RWPE2 (cell line): Measurements from ENCODE around the gene RPL27.

Experiments
- ATAC-seq: fragments of 200-7000 bp; cut with Tn5 transposase; 3 replicates; pipeline ENCODE4 v1.9.1; 2021; ENCODE audit warnings: low read depth
- DNase-seq: peaks from one replicate; pipeline ENCODE4 v3.0.0-alpha.2; 2020; ENCODE audit warnings: low spot score
- H3K27ac ChIP-seq: fragments of 450-650 bp; 2 replicates; pipeline ENCODE4 v1.5.1; 2017; ENCODE audit warnings: mild to moderate bottlenecking; ENCODE audit not compliant: poor library complexity, severe bottlenecking
- H3K27me3 ChIP-seq: fragments of 250-450 bp; sonication (Bioruptor Pico); 2 replicates; pipeline ENCODE4 v1.5.1; 2021; ENCODE audit warnings: mild to moderate bottlenecking, moderate library complexity; ENCODE audit not compliant: insufficient read depth, poor library complexity, severe bottlenecking
- H3K36me3 ChIP-seq: fragments of 250-450 bp; sonication (Bioruptor Pico); 2 replicates; pipeline ENCODE4 v1.5.1; 2020; ENCODE audit warnings: low read depth, mild to moderate bottlenecking, moderate library complexity
- H3K4me1 ChIP-seq: fragments of 250-450 bp; sonication (Bioruptor Pico); 2 replicates; pipeline ENCODE4 v1.5.1; 2021; ENCODE audit warnings: mild to moderate bottlenecking, moderate library complexity; ENCODE audit not compliant: insufficient read depth, poor library complexity, severe bottlenecking
- H3K4me3 ChIP-seq: fragments of 250-450 bp; sonication (Bioruptor Pico); 2 replicates; pipeline ENCODE4 v1.5.1; 2021; ENCODE audit warnings: mild to moderate bottlenecking, moderate library complexity; ENCODE audit not compliant: severe bottlenecking
- H3K9me3 ChIP-seq: fragments of 250-450 bp; sonication (Bioruptor Pico); 2 replicates; pipeline ENCODE4 v1.5.1; 2021; ENCODE audit warnings: mild to moderate bottlenecking, moderate library complexity; ENCODE audit not compliant: severe bottlenecking
- CTCF ChIP-seq: fragments of 450-650 bp; IDR thresholded peaks from one replicate; pipeline ENCODE4 v1.5.1; 2017; ENCODE audit warnings: mild to moderate bottlenecking, moderate library complexity; ENCODE audit not compliant: poor library complexity, severe bottlenecking

Gene RPL27

GRCh38 chr17:43021741-43022512 is 23.7 kb downstream of the RPL27 start, which contains the start of gene VAT1:
VAT1 (minus strand) TSS chr17:43022385; CDS start chr17:43022322, 63 bp downstream.
- ATAC-seq (peak; percentile 78), DNase-seq (no peak)
- Histone ChIP-seq H3K4me3 (peak within 1 kb of the TSS; percentile 84), H3K27ac (peak within 1 kb of the TSS; percentile 64), H3K4me1 (no peaks in the 10 kb centered on the region), H3K36me3 (peaks cover 17% of the 10 kb centered on the region), H3K27me3 (no peaks in the 10 kb centered on the region), H3K9me3 (no peaks in the 10 kb centered on the region)
- TF ChIP-seq CTCF, result no peak

- Histone ChIP-seq H3K27me3 (no peaks in the 10 kb centered on the region), H3K36me3 (no peaks in the 10 kb centered on the region; the same call in 1 of the 2 replicates), H3K9me3 (no peaks in the 10 kb centered on the region), H3K27ac (no peak within 1 kb of the TSS), H3K4me1 (no peaks in the 10 kb centered on the region), H3K4me3 (peak within 1 kb of the TSS; percentile 26)
- TF ChIP-seq CTCF, result peak; percentile 69
- ATAC-seq, result peak; percentile 44
- peak; percentile 84 for DNase-seq
Observed at GRCh38 chr17:43024407-43025289, 26.4 kb downstream of the RPL27 start, which contains the start of gene RND2. RND2 (plus strand) TSS chr17:43025231; CDS start chr17:43025348, 117 bp downstream.

GRCh38 chr17:43025290-43025657 is 27.1 kb downstream of the RPL27 start:
- H3K9me3 ChIP-seq, result no peaks in the 10 kb centered on the region
- no peak for TF ChIP-seq CTCF
- ATAC-seq (no peak), DNase-seq (no peak)
- H3K27ac ChIP-seq, result no peak overlapping the region
- H3K4me1 ChIP-seq, result no peaks in the 10 kb centered on the region
- no peak overlapping the region for H3K4me3 ChIP-seq
- H3K36me3 ChIP-seq, result no peaks in the 10 kb centered on the region; the same call in 1 of the 2 replicates
- H3K27me3 ChIP-seq, result no peaks in the 10 kb centered on the region

- Histone ChIP-seq H3K36me3 (no peaks in the 10 kb centered on the region), H3K9me3 (no peaks in the 10 kb centered on the region), H3K4me1 (no peaks in the 10 kb centered on the region), H3K27me3 (no peaks in the 10 kb centered on the region), H3K27ac (no peak overlapping the region), H3K4me3 (no peak overlapping the region)
- TF ChIP-seq CTCF, result no peak
- ATAC-seq, result no peak
- DNase-seq, result no peak
Observed at GRCh38 chr17:43025766-43026537, 27.7 kb downstream of the RPL27 start.
